Measurements from ENCODE around the gene NGEF.
"Not testable (repeated sequence)": the region's sequence is repeated elsewhere in the genome, so short reads cannot be mapped to it uniquely, and the experiment has no call there.

NGEF gene

DNA sequence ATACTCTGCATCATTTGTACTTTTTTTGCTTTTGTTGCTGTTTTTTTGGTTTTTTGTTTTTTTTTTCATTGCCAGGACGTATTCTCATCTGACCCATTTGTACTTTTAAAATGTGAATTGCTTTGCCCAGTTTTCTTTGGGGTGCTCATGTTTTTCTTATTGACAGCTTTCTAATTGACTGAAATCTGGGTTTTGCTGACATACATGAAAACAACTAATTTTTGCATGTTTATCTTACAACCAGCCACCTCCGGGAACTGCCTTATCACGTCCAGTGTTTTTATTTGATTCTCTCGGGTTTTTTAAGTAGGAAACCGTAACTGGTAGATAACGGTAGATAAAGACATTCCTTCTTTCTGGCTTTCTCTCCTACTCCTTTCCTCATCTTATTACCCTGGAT lies 104.4 kb downstream of the NGEF start:
- Histone ChIP-seq H3K4me1 (ENCODE audit: insufficient read depth, low read length, severe bottlenecking) (no peaks in the 10 kb centered on the region), H3K4me3 (ENCODE audit: low read depth, low read length, poor library complexity, severe bottlenecking) (no peak overlapping the region), H3K79me2 (ENCODE audit: insufficient read depth, low read length) (no peaks in the 10 kb centered on the region), H3K36me3 (ENCODE audit: insufficient read depth, low read length) (no peaks in the 10 kb centered on the region), H4K20me1 (ENCODE audit: insufficient read depth, low read length) (no peaks in the 10 kb centered on the region), H3K27ac (ENCODE audit: low read depth, low read length, poor library complexity, severe bottlenecking) (no peak overlapping the region), H3K27me3 (ENCODE audit: insufficient read depth, low read length) (0 out of 2 replicates have a peak, but pooled peaks cover 5% of the 10 kb centered on the region), H3K9me3 (ENCODE audit: low read length) (peaks cover 14% of the 10 kb centered on the region), H2AFZ (ENCODE audit: low read length) (no peak overlapping the region), H3K9ac (ENCODE audit: low read length) (no peak overlapping the region), H3K9me2 (ENCODE audit: low read depth, low read length) (no peaks in the 10 kb centered on the region), H3K4me2 (ENCODE audit: low read length) (no peak overlapping the region), H3F3A (ENCODE audit: insufficient read depth, low read length) (no peaks in the 10 kb centered on the region)
- TF ChIP-seq, protein P1, sequence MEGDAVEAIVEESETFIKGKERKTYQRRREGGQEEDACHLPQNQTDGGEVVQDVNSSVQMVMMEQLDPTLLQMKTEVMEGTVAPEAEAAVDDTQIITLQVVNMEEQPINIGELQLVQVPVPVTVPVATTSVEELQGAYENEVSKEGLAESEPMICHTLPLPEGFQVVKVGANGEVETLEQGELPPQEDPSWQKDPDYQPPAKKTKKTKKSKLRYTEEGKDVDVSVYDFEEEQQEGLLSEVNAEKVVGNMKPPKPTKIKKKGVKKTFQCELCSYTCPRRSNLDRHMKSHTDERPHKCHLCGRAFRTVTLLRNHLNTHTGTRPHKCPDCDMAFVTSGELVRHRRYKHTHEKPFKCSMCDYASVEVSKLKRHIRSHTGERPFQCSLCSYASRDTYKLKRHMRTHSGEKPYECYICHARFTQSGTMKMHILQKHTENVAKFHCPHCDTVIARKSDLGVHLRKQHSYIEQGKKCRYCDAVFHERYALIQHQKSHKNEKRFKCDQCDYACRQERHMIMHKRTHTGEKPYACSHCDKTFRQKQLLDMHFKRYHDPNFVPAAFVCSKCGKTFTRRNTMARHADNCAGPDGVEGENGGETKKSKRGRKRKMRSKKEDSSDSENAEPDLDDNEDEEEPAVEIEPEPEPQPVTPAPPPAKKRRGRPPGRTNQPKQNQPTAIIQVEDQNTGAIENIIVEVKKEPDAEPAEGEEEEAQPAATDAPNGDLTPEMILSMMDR (IDR thresholded peaks at IDR 0.05; ENCODE audit: low read length): no peak
- no peak for TF ChIP-seq EZH2 (IDR thresholded peaks at IDR 0.05; ENCODE audit: borderline replicate concordance, low read length)

DNA sequence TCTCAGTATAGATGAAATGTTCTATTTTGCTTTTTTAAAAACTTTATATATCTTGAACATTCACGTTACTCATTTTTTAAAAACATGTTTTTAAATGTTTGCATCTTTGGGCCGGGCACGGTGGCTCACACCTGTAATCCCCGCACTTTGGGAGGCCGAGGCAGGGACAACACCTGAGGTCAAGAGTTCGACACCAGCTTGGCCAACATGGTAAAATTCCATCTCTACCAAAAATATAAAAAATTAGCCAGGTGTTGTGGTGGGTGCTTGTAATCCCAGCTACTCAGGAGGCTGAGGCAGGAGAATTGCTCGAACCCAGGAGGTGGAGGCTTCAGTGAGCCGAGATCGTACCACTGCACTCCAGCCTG lies 105.4 kb downstream of the NGEF start:
- not testable (repeated sequence) for H3K4me2 ChIP-seq (ENCODE audit: low read length); H2AFZ ChIP-seq (ENCODE audit: low read length); H3K4me1 ChIP-seq (ENCODE audit: insufficient read depth, low read length, severe bottlenecking)

DNA sequence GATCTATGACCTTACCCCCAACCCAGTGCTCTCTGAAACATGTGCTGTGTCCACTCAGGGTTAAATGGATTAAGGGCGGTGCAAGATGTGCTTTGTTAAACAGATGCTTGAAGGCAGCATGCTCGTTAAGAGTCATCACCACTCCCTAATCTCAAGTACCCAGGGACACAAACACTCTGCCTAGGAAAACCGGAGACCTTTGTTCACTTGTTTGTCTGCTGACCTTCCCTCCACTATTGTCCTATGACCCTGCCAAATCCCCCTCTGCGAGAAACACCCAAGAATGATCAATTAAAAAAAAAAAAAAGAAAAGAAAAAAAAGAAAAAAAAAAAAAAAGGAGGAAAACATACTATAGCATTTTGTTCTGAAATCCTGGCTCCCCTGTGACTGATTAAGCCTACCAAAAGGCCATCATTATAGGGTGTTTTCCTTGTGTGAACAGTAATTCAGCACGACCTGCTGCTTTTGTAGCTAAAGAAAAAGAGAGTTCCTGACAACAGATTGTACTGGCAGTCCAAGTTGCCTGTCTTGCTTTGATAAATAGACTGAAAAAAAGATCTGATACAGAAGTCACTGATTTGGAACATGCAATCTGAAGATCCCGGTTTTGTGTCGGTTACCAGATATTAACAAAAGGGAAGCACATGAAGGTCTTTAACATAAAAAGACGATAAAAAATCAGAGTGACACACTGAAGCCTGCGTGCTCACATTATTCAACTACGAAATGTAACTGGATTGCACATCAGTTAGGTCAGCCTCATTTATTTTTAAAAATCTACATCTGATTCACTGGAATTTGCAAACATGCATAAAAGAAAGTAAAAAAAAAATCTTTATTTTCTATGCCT lies 106.0 kb downstream of the NGEF start:
- H3K9me2 ChIP-seq (ENCODE audit: low read depth, low read length); H2AFZ ChIP-seq (ENCODE audit: low read length); H3K4me2 ChIP-seq (ENCODE audit: low read length); H4K20me1 ChIP-seq (ENCODE audit: insufficient read depth, low read length); H3K4me1 ChIP-seq (ENCODE audit: insufficient read depth, low read length, severe bottlenecking); H3K79me2 ChIP-seq (ENCODE audit: insufficient read depth, low read length); H3K27ac ChIP-seq (ENCODE audit: low read depth, low read length, poor library complexity, severe bottlenecking); H3K9ac ChIP-seq (ENCODE audit: low read length); H3F3A ChIP-seq (ENCODE audit: insufficient read depth, low read length); H3K36me3 ChIP-seq (ENCODE audit: insufficient read depth, low read length); H3K4me3 ChIP-seq (ENCODE audit: low read depth, low read length, poor library complexity, severe bottlenecking): not testable (repeated sequence)
- Histone ChIP-seq H3K27me3 (ENCODE audit: insufficient read depth, low read length) (0 out of 2 replicates have a peak, but pooled peaks cover 13% of the 10 kb centered on the region), H3K9me3 (ENCODE audit: low read length) (peaks cover 10% of the 10 kb centered on the region)

More for the DNA sequence above, 105.4 kb downstream of the NGEF start:
- not testable (repeated sequence) for H3K79me2 ChIP-seq (ENCODE audit: insufficient read depth, low read length); H3K9me2 ChIP-seq (ENCODE audit: low read depth, low read length); H3K4me3 ChIP-seq (ENCODE audit: low read depth, low read length, poor library complexity, severe bottlenecking); H4K20me1 ChIP-seq (ENCODE audit: insufficient read depth, low read length); H3K36me3 ChIP-seq (ENCODE audit: insufficient read depth, low read length); H3K9ac ChIP-seq (ENCODE audit: low read length); H3F3A ChIP-seq (ENCODE audit: insufficient read depth, low read length); H3K27me3 ChIP-seq (ENCODE audit: insufficient read depth, low read length); H3K27ac ChIP-seq (ENCODE audit: low read depth, low read length, poor library complexity, severe bottlenecking)
- H3K9me3 ChIP-seq (ENCODE audit: low read length): peaks cover 14% of the 10 kb centered on the region

DNA sequence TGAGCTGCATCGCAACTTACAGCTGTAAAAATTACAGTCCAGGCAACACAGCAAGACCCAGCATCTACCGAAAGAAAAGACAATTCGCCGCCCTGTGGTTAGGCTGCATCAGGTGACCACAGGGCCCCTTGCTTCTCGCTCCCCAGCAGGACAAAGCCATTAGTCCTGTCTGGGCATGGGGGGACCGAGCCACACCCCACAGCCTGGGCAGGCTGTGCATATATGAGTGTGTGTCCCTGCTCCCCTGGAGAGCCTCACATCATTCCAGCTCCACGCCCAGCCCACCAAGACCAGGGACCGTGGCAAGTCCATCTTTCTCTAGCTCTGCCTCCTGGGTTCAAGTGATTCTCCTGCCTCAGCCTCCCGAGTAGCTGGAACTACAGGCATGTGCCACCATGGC lies 109.1 kb downstream of the NGEF start:
- Histone ChIP-seq H3K36me3 (ENCODE audit: insufficient read depth, low read length) (no peaks in the 10 kb centered on the region), H3F3A (ENCODE audit: insufficient read depth, low read length) (no peaks in the 10 kb centered on the region), H3K4me3 (ENCODE audit: low read depth, low read length, poor library complexity, severe bottlenecking) (no peak overlapping the region), H3K4me1 (ENCODE audit: insufficient read depth, low read length, severe bottlenecking) (no peaks in the 10 kb centered on the region), H3K27ac (ENCODE audit: low read depth, low read length, poor library complexity, severe bottlenecking) (no peak overlapping the region), H3K79me2 (ENCODE audit: insufficient read depth, low read length) (no peaks in the 10 kb centered on the region), H3K9me2 (ENCODE audit: low read depth, low read length) (no peaks in the 10 kb centered on the region), H3K9me3 (ENCODE audit: low read length) (no peaks in the 10 kb centered on the region), H4K20me1 (ENCODE audit: insufficient read depth, low read length) (no peaks in the 10 kb centered on the region), H3K9ac (ENCODE audit: low read length) (no peak overlapping the region), H3K27me3 (ENCODE audit: insufficient read depth, low read length) (0 out of 2 replicates have a peak, but pooled peaks cover 8% of the 10 kb centered on the region), H2AFZ (ENCODE audit: low read length) (no peak overlapping the region), H3K4me2 (ENCODE audit: low read length) (no peak overlapping the region)
- no peak for TF ChIP-seq EZH2 (IDR thresholded peaks at IDR 0.05; ENCODE audit: borderline replicate concordance, low read length)
- TF ChIP-seq, protein P1 (IDR thresholded peaks at IDR 0.05; ENCODE audit: low read length): no peak

All from OCI-LY1 (cell line).